ENCODE results near the gene CRIM1. TPM values are rescaled to one million over a fixed set of nuclear protein-coding genes. Genes with fewer than 3 reads are reported as not detected.

CRIM1 gene
- total RNA-seq, 4 donors from 2014 or later: 140 to 429 (median 201) TPM

- H3K4me1 ChIP-seq: peaks cover 13 to 25% (median 19%) of the 10 kb centered on the region in 4 donors
- H3K9me3 ChIP-seq: no peaks in the 10 kb centered on the region
- H3K4me3 ChIP-seq: no peak overlapping the region
- no peak for DNase-seq (ENCODE audit: extremely low spot score)
- H3K36me3 ChIP-seq: peaks cover 0 to 18% (median 12%) of the 10 kb centered on the region in 4 donors
- 92% methylated on average over 1 of the region's 1 CpG for WGBS
- H3K27me3 ChIP-seq: no peaks in the 10 kb centered on the region
- TF ChIP-seq POLR2A (IDR thresholded peaks at IDR 0.05; ENCODE audit: low read depth): no peak
- no peak for TF ChIP-seq CTCF (IDR thresholded peaks at IDR 0.05)
- TF ChIP-seq POLR2AphosphoS5 (IDR thresholded peaks at IDR 0.05): no peak
- TF ChIP-seq EP300 (IDR thresholded peaks at IDR 0.05): no peak
- intact Hi-C loops (cut with DNase I): no loop called here
- H3K27ac ChIP-seq (replicated peaks in 1 of 4): peak overlapping the region in 3 of 4 donors; percentile 17 to 62 (median 54)
Observed at GRCh38 chr2:36562240-36562639, 206.7 kb downstream of the CRIM1 start.

- Histone ChIP-seq H3K27me3 (no peaks in the 10 kb centered on the region), H3K4me3 (no peak overlapping the region), H3K4me1 (peaks cover 9 to 22% (median 16%) of the 10 kb centered on the region in 4 donors), H3K9me3 (no peaks in the 10 kb centered on the region), H3K36me3 (peaks cover 0 to 21% (median 13%) of the 10 kb centered on the region in 4 donors), H3K27ac (replicated peaks in 1 of 4) (peak overlapping the region in 1 of 4 donors; percentile 12)
- WGBS: 66% methylated on average over 3 of the region's 3 CpGs
- no peak for TF ChIP-seq POLR2AphosphoS5 (IDR thresholded peaks at IDR 0.05)
- TF ChIP-seq EP300 (IDR thresholded peaks at IDR 0.05): no peak
- TF ChIP-seq POLR2A (IDR thresholded peaks at IDR 0.05; ENCODE audit: low read depth): no peak
- TF ChIP-seq CTCF (IDR thresholded peaks at IDR 0.05): no peak
- intact Hi-C loops (cut with DNase I): no loop called here
- no peak for DNase-seq (ENCODE audit: extremely low spot score)
Observed at GRCh38 chr2:36562973-36563532, 207.5 kb downstream of the CRIM1 start.

- Histone ChIP-seq H3K9me3 (no peaks in the 10 kb centered on the region), H3K27me3 (no peaks in the 10 kb centered on the region), H3K4me3 (no peak overlapping the region), H3K36me3 (peaks cover 0 to 21% (median 11%) of the 10 kb centered on the region in 4 donors), H3K27ac (replicated peaks in 1 of 4) (no peak overlapping the region), H3K4me1 (peaks cover 17 to 33% (median 18%) of the 10 kb centered on the region in 4 donors)
- intact Hi-C loops (cut with DNase I): no loop called here
- 92% methylated on average over 11 of the region's 11 CpGs for WGBS
- TF ChIP-seq EP300 (IDR thresholded peaks at IDR 0.05) (no peak), POLR2A (IDR thresholded peaks at IDR 0.05; ENCODE audit: low read depth) (no peak), CTCF (IDR thresholded peaks at IDR 0.05) (no peak), POLR2AphosphoS5 (IDR thresholded peaks at IDR 0.05) (no peak)
- no peak for DNase-seq (ENCODE audit: extremely low spot score)
Observed at GRCh38 chr2:36564377-36564930, 208.9 kb downstream of the CRIM1 start.

GRCh38 chr2:36565712-36566111 lies 210.1 kb downstream of the CRIM1 start:
- Histone ChIP-seq H3K9me3 (no peaks in the 10 kb centered on the region), H3K4me3 (no peak overlapping the region), H3K27ac (replicated peaks in 1 of 4) (no peak overlapping the region), H3K27me3 (no peaks in the 10 kb centered on the region), H3K4me1 (peaks cover 15 to 35% (median 19%) of the 10 kb centered on the region in 4 donors), H3K36me3 (peaks cover 0 to 21% (median 5%) of the 10 kb centered on the region in 4 donors)
- no peak for DNase-seq (ENCODE audit: extremely low spot score)
- 100% methylated on average over 3 of the region's 4 CpGs for WGBS
- intact Hi-C loops (cut with DNase I): no loop called here
- TF ChIP-seq POLR2A (IDR thresholded peaks at IDR 0.05; ENCODE audit: low read depth) (no peak), CTCF (IDR thresholded peaks at IDR 0.05) (no peak), EP300 (IDR thresholded peaks at IDR 0.05) (no peak), POLR2AphosphoS5 (IDR thresholded peaks at IDR 0.05) (no peak)
